OCI-LY7 (cell line): ENCODE measurements around the gene USP48. TPM values are rescaled to one million over a fixed set of nuclear protein-coding genes. Genes with fewer than 3 reads are reported as not detected.
"Not testable (repeated sequence)": the region's sequence is repeated elsewhere in the genome, so short reads cannot be mapped to it uniquely, and the experiment has no call there.

Experiments used
- BruUV-seq: library from RNA; stranded (reverse); fragments of 400-500 nt; replicated peaks from 2 replicates; lab custom pipeline; 2021; lab: Mats Ljungman, UMichigan
- CTCF ChIA-PET: fragments of 300-600 bp; sonication (Branson Sonifier 250); formaldehyde crosslinking; loops from one replicate; lab custom pipeline; 2022; ENCODE audit warnings: antibody characterized with exemption; ENCODE audit not compliant: unreplicated experiment; lab: Charles Lee
- POLR2A ChIA-PET: fragments of 300-600 bp; sonication (Branson Sonifier 250); formaldehyde crosslinking; loops from one replicate; lab custom pipeline; 2022; ENCODE audit warnings: antibody characterized with exemption; lab: Charles Lee
- DNase-seq: peaks from one replicate; pipeline ENCODE4 v3.0.0-alpha.2; 2015; ENCODE audit warnings: low spot score
- H2AFZ ChIP-seq: fragments of 200-600 bp; sonication (generic), shearing (Covaris generic); 2 replicates; pipeline ENCODE4 v1.6.1; 2014; ENCODE audit warnings: mild to moderate bottlenecking, antibody characterized with exemption, low read length, moderate library complexity
- H3K27ac ChIP-seq: fragments of 200-600 bp; sonication (generic); 2 replicates; pipeline ENCODE4 v1.5.1; 2014; ENCODE audit warnings: mixed run types, low read depth, mild to moderate bottlenecking, moderate library complexity, low read length, inconsistent platforms; ENCODE audit not compliant: poor library complexity, severe bottlenecking
- H3K36me3 ChIP-seq: fragments of 200-600 bp; sonication (generic); 2 replicates; pipeline ENCODE4 v1.6.1; 2014; ENCODE audit warnings: mild to moderate bottlenecking, antibody characterized with exemption, low read length, moderate library complexity, mixed read lengths; ENCODE audit not compliant: insufficient read depth
- H3K4me1 ChIP-seq: fragments of 200-600 bp; sonication (generic); 2 replicates; pipeline ENCODE4 v1.5.1; 2014; ENCODE audit warnings: mild to moderate bottlenecking, low read length; ENCODE audit not compliant: insufficient read depth, poor library complexity, severe bottlenecking
- H3K4me2 ChIP-seq: fragments of 200-600 bp; sonication (generic); 2 replicates; pipeline ENCODE4 v1.6.1; 2014; ENCODE audit warnings: mild to moderate bottlenecking, low read length
- H3K4me3 ChIP-seq: fragments of 200-600 bp; sonication (generic); 2 replicates; pipeline ENCODE4 v1.5.1; 2014; ENCODE audit warnings: mild to moderate bottlenecking, low read depth, low read length; ENCODE audit not compliant: poor library complexity, severe bottlenecking
- H3K79me2 ChIP-seq: fragments of 200-600 bp; sonication (generic); 2 replicates; pipeline ENCODE4 v1.6.1; 2016; ENCODE audit warnings: low read depth, mild to moderate bottlenecking, low read length, moderate library complexity, mixed read lengths; ENCODE audit not compliant: insufficient read depth
- H3K9me2 ChIP-seq: fragments of 200-600 bp; sonication (generic); 2 replicates; pipeline ENCODE4 v1.6.1; 2016; ENCODE audit warnings: mild to moderate bottlenecking, low read length, mixed read lengths; ENCODE audit not compliant: insufficient read depth
- H3K9me3 ChIP-seq: fragments of 200-600 bp; sonication (generic); 2 replicates; pipeline ENCODE4 v1.6.1; 2014; ENCODE audit warnings: mild to moderate bottlenecking, mixed run types, low read length, mixed read lengths
- H4K20me1 ChIP-seq: fragments of 200-600 bp; sonication (generic); 2 replicates; pipeline ENCODE4 v1.6.1; 2014; ENCODE audit warnings: mild to moderate bottlenecking, antibody characterized with exemption, low read length, moderate library complexity, mixed read lengths; ENCODE audit not compliant: insufficient read depth
- CTCF ChIP-seq: fragments of 200-600 bp; sonication (generic); conservative IDR thresholded peaks from 2 replicates; pipeline ENCODE4 v1.5.1; 2014; ENCODE audit warnings: mild to moderate bottlenecking, antibody characterized with exemption, low read length, moderate library complexity, mixed read lengths
- EZH2phosphoT487 ChIP-seq: fragments of 200-600 bp; sonication (generic); IDR thresholded peaks from 2 replicates; pipeline ENCODE4 v1.6.1; 2018; ENCODE audit warnings: low read depth, borderline replicate concordance, mild to moderate bottlenecking, mixed run types, antibody characterized with exemption, low read length, moderate library complexity, mixed read lengths
- intact Hi-C: fragments of 100-400 bp; cut with micrococcal nuclease; formaldehyde crosslinking; loops from one replicate; pipeline ENCODE4 v1.10.0; 2022; ENCODE audit not compliant: unreplicated experiment
- total RNA-seq, 2 experiments: library from RNA; depleted of rRNA in 1 of 2; stranded (reverse); fragments of >200 nt in 1 of 2; shearing (Covaris generic) in 1 of 2; gene quantifications; 2 replicates each; pipeline ENCODE4 v1.2.3, GENCODE V29; 2014 to 2022

The USP48 gene
- total RNA-seq, 2 experiments from 2014 or later: 45.0 to 98.3 TPM

GRCh38 chr1:21770201-21770600 is 12.7 kb downstream of the USP48 start:
- H3K4me1 ChIP-seq: peaks cover 27% of the 10 kb centered on the region
- CTCF ChIA-PET: no interaction called here
- no peaks in the 10 kb centered on the region for H4K20me1 ChIP-seq
- peaks cover 34% of the 10 kb centered on the region for H3K36me3 ChIP-seq
- no peaks in the 10 kb centered on the region for H3K9me3 ChIP-seq
- no peak overlapping the region for H3K4me3 ChIP-seq
- no peak for DNase-seq
- POLR2A ChIA-PET: interaction anchor here (0.6 to 2.8 kb wide), 2 partner anchors 12 to 149 kb away, joined by 3 to 13 read pairs; partner anchors contain the start of gene USP48
- H3K9me2 ChIP-seq: no peaks in the 10 kb centered on the region
- BruUV-seq: no TSS peak
- H3K79me2 ChIP-seq: peaks cover 100% of the 10 kb centered on the region
- H3K4me2 ChIP-seq: no peak overlapping the region
- H3K27ac ChIP-seq: no peak overlapping the region
- no peak overlapping the region for H2AFZ ChIP-seq
- intact Hi-C loops: no loop called here
- no peak for TF ChIP-seq EZH2phosphoT487
- TF ChIP-seq CTCF: no peak

GRCh38 chr1:21767106-21767505 is 15.8 kb downstream of the USP48 start:
- H3K9me3 ChIP-seq, H2AFZ ChIP-seq, H3K9me2 ChIP-seq, H4K20me1 ChIP-seq, POLR2A ChIA-PET, DNase-seq, H3K27ac ChIP-seq, intact Hi-C loops, CTCF ChIA-PET, H3K4me3 ChIP-seq, H3K4me2 ChIP-seq, BruUV-seq: not testable (repeated sequence)
- peaks cover 45% of the 10 kb centered on the region for H3K4me1 ChIP-seq
- peaks cover 100% of the 10 kb centered on the region for H3K79me2 ChIP-seq
- H3K36me3 ChIP-seq: peaks cover 15% of the 10 kb centered on the region

- Histone ChIP-seq H3K4me2 (no peak overlapping the region), H3K36me3 (peaks cover 10% of the 10 kb centered on the region), H2AFZ (no peak overlapping the region), H3K9me3 (no peaks in the 10 kb centered on the region), H3K79me2 (peaks cover 100% of the 10 kb centered on the region), H4K20me1 (0 out of 2 replicates have a peak, but pooled peaks cover 7% of the 10 kb centered on the region), H3K4me1 (peaks cover 54% of the 10 kb centered on the region), H3K9me2 (no peaks in the 10 kb centered on the region), H3K27ac (no peak overlapping the region), H3K4me3 (no peak overlapping the region)
- DNase-seq: no peak
- BruUV-seq: no TSS peak
- ChIA-PET POLR2A (no interaction called here), CTCF (no interaction called here)
- intact Hi-C loops: no loop called here
- TF ChIP-seq EZH2phosphoT487 (no peak), CTCF (no peak)
Measured at GRCh38 chr1:21766210-21766609, 16.7 kb downstream of the USP48 start.
